Right forelimb (tissue), 1 donor: Measurements from ENCODE around the gene SHC3.

ENCODE experiments used
- DNase-seq: peaks from one replicate; pipeline ENCODE4 v3.0.0-alpha.2; 2018

The SHC3 gene

DNA sequence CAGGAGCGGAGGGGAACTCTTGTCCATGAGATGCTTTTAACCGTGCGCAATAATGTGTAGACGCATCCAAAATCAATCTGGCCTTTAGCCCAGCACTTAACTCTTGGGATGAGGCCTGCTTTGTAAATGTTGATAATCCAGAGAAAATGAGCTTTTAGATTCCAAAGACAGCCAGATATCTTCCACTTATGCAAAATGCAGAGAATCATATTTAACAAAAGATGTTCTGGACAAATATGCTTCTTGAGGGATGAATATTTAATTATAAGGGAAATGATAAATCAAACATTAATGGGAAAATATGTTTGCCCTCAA is 181.7 kb downstream of the SHC3 start:
- DNase-seq = no peak

DNA sequence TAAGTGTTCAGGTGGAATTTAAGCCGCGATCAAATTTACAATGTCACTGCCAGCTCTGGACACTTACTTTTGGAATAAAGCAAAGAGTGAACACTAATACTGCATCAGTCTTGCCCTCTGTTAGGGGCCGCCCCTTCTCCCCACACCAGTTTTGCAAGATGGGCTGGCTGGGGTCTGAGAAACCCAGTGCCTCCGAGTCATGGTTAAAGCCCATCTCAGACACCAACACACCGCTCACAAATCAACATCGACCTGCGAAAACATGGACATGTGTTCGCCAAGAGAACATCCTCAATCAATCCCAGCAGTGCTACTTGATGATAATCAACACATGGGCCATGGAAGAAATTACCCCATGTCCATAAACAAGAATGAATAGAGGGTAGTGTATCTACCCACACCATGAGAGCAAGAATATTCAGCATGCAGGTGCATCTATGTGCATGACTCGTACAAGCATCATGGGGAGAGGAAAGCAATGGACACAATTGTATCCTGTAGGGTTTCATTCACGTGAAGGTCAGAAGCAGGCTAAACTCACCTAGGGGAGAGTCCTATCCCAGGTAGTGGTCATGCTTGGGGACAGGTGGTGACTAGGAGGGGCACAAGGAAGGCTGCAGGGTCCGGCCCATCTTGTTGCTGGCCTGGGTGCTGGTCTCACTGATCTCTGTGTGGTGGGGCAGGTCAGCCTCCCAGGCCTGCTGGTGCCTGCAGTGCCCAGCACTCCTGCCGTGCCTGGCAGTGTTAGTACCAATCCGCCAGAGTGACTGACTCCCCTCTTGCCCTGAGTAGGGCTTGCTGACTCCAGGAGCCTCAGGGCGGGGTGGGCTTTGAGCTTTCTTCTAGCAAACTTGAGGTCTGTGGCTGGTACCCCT is 182.3 kb downstream of the SHC3 start:
- peak; percentile 42 for DNase-seq

DNA sequence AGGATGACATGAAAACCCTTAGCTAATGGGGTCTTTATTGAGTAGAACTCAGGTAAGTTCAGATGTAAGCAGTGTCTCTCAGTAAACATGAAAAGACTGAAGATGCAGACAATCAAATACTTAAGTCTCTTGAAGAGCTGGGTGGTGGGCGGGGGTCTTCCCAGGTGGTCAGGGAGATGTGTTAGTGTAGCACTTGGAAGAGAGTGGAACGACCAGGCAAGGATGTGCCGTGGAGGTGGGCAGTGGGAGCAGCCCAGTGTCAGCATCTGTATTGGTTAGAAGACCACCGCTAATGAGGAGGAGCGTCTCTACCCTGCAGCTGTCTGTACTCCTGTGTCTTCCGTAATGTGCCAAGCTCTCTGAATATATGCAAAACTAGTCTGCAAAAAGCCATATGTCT is 183.0 kb downstream of the SHC3 start:
- DNase-seq = peak; percentile 26

DNA sequence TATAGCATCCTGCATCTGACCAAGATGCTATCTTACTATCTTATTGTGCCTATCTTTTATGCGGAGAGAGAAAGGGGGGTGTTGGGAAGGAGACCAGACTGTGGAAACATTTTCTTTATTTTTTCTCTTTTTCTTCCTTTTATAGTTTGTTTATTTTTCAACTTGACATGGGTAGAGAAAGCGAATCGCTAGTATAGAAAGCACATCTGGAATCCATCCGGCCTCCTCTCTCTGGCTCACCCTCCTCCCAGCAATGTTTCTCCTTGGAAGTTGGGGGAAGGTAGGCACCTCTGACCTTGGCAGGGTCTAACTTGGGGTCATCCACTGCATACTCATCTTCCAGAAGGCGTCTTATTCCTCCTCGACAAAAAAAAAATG is 183.4 kb downstream of the SHC3 start:
- DNase-seq = peak; percentile 42

DNA sequence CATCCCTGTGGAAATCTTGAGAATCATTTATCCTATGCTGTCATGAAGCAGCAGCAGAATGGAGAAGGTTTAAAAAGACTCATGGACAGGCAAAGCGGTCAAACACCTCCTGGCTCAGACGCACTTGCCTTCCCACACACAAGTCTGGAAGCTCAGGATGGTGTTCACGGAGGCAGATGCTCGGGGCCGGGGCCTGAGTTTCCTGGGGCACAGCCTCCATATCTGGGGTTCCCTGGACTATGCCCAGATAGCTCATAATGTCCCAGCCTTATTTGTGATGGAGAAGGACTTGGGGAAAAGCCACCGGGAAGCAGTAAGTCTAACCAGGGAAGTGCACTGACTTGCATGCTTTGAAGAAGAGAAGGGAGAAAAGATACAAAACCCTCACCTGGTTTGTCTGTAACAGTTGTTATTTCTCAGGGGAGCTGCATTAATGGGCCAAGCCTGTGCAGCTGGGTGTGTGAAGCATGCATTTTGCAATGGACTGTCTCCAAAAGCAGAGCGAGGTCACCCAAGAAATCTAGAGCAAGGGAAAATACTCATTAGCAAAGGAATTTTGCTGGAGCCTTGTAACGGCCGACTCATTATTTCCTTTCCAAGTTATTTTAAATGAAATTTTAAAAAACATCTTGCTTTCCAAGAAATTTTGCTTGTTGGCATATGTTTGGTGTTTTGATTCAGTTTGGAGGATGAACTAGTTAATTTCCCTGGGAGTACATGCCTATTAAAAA is 184.0 kb downstream of the SHC3 start:
- peak; percentile 50 for DNase-seq

DNA sequence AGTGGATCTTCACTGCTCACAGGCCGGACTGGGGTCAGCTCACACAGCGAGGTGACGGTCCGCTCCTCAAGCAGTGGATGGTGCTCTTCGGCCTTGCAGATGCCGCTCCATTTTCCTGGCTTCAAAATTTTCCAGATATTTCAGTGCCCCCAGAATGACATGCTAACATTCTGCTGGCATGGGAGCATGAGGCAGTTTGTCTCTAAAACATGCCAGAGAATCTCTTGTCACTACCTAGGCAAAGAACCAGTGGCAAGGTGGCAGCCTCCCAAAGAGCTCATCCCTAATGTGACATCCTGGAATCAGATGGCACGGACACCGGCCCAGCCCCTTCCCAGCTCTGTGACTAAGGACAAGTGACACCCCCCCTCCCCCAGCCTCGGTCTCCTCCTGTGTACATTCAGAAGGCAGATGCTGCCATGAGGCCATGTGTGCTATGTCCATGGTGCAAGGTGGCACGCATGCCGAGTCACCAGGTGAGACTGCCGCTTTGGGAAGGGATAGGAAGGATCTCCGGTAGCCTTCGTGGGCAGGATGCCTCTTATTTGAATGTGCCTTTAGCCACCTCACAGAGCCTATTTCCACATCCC is 184.7 kb downstream of the SHC3 start:
- peak; percentile 43 for DNase-seq

DNA sequence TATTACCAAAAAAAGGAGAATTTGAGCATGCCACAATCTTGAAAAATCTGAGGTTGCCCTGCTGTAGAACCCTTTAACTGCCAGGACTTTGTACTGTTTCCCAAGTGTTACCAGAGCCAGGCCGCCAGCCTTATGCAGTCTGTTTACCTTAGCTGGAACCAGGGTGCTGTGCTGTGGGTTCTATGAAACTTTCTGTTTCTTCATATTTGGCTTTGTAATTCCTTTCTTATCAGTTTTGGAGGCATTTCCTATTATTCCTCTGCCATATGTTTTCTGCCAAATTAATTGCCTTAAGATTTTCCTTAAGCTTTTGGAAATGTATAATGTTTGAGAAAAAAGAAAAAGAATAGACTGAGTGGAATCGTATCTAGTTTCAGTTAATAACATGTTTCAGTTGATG is 185.3 kb downstream of the SHC3 start:
- DNase-seq = no peak

DNA sequence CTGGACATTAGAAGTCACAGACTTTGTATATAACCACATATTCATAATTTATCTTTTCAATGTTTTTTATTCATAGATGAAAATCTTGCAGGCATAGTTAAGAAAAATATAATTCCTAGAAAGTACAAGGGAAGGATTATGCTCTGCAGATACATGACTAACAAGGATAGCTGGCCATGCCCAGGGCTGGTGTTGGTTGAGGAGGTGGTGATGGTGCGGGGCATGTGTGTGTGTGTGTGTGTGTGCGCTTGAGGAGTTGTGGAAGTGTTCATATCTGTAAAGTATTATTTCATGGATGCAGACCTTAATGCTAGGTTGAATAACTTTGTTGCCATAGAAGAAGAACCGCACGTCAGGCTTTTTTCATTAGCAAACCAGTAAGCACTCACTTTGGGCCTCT is 186.1 kb downstream of the SHC3 start:
- DNase-seq = no peak

DNA sequence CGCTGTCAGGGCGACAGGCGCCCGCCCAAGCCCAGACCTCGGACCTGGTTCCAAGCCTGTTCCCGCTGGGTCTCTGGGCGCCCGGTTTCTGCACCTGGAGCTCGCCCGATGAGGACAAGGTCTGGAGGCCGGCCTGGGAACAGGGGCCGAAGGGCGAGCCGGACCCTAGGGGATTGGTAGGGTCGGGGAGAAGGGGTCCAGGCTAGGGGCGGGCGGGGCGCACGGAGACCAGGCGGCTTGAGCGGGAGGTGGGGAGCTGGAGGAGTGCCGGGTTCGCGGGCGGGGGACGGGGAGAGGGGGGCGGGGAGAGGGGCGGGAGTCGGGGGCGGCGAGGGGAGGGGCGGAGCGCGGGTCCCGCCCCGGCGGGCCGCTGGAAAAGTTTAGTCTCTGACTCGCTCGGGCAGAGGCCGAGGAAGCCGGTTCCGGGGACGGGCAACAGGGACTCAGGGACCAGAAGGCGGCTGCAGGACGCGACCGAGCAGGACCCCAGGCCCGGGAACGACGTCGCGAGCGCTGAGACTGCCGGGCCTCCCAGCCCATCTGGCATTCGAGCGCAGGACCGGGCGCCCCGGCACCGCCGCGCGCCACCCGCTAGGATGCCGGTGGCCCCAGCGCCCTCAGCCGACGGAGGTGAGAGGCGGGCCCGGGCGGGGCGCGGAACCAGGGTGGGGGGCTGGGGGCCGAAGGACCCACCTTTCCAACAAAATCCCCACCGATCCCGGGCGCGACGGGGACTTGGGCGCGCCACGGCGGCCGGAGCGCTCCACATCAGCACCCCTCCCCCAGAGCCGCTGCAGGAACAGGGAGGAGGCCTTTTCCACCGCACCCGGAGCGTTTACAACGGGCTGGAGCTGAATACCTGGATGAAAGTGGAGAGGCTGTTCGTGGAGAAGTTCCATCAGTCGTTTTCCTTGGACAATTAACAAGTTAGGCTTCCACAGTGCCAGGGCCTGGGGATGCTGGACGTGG is 187.3 kb downstream of the SHC3 start, which contains the start of gene S1PR3:
TSS of gene S1PR3 (plus strand) at position 403 of the 969 bp plus-strand sequence. CDS start 9,733 bp downstream, outside the sequence.
- peak; percentile 88 for DNase-seq

DNA sequence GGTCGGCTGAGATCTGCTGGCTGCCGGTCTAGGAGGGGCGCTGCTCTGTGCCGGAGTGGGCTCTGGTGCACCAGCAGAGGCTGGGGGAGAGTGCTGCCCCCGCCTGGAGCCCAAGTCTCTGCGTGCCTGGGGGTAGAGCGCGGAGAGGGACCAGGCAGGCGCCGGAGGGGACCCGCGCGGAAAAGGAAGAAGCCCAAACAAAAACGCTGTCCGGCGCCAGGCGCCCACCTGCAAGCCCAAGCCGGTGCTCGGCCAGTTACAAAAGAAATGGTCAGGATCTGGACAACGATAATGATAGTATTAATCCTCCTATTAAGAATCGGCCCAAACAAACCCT is 187.9 kb downstream of the SHC3 start:
- no peak for DNase-seq

DNA sequence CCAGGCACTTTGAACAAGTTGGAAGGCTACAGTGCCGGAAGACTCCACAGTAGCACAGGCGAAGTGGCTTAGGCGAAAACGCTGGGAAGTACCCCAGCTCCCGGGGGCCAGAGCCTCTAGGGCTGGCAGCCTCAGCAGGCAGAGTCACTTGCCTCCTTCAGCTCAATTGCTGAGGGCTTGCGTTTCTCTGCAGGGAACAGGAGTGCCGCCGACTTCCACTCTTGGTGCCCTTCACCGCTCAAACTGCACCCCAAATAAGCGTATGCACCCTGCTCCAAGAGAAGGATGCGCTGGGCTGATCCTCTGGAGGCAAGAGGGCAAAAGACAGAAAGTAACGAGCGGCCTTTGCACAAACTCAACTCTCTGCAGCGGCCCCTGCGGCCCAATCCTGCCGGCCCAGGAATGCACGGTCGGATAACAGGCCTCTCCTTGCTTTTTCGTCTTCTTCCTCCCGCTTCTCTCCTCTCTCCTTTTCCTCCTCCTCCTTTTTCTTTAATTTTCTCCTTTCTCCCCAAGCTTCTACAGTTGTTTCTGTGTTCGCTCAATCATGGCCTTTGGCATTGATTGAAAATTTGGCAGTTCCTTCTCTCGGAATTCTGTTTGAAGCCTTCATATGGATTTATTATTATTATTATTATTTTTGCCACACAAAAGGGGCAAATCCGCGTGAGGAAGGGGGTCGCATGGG is 188.4 kb downstream of the SHC3 start:
- DNase-seq = peak; percentile 51

DNA sequence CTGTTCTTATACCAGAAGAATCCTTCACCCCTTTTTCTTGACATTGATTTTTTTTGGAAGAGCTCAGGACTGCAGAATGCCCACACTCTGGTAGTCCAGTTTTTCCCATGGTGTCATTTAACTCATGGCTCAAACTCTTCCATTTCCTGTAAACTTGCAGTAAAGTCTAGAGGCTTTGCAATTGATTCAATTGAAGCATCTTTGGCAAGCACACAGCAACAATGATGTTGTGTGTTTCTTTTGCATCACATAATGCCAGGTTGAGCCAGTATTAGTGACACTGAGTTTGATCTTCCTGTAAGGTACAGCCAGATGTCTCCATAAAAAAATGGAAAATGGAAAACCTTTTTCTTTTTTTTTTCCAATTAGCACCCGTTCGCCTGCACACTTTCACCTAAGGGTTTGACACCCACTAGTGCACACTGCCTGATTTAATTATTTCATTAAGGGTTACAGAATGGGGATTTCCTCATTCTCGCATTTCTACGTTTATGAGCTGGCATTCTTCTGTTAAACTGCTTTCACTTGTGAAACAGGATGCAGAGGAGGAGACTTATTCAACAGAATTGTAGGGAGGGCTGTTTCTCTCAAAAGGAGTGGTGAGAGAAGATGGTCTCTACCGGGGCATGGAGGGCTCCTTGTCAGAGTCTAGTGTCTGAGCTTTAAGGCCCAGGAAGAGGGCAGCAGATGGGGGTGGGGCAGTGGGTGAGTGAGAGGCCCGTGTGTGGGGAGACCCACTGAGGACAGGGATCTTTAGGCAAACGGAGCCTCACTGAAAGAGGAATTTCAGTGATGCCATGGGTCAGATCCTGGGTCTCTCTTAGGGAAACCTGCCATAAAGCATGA is 189.6 kb downstream of the SHC3 start:
- peak; percentile 38 for DNase-seq

DNA sequence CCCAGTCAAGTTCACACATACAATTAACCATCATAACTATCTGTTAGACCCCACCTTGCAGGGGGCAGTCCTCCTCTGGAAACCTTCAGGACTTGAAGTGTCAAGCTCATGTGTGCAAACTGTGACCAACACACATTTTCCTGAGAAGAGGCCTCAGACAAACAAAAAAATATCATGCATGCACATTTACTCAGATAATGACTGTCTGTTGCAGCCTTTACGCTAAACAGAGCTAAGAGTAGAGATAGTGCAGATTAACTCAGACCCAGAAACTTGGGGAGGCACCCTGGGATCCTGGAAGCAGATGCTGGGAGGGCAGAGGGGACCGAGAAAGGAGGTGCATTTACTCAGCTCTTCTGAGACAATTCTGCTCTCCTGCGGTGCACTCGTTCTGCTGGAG is 191.0 kb downstream of the SHC3 start:
- no peak for DNase-seq

GRCh38 chr9:88986776-88987175 is 191.8 kb downstream of the SHC3 start:
- no peak for DNase-seq

DNA sequence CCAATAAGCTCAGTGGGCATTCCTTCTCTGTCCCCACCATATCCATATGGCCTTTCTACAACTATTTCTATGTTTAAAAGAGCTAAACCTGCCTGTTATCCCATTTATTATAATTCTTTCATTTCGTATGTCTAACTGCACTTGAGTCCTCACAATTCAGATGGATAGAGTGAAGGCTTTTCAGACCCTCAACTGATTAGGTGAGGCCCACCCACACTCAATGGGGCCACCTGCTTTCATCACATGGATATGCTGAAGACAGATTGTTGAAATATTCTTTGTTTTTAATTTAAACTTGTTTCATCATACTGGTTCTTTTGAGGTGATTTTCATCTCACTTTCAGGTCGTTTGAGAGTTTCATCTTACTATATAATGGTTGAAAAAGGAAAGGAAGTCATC is 193.0 kb downstream of the SHC3 start:
- no peak for DNase-seq

DNA sequence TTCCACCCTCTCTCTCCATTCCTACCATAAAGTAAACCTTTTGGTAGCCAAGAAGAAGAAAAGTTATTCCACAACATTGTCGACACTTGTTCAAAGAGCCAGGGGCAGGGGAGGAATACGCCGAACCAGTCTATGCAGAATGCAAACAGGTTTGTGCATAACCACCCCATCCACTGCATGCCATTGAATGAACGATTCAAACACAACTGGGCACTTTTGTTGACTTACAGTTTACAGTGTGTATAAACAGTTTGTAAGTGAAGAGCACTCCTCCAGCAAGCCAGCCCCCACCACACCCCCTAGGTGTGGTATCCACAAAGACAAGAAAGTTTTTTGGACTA is 194.1 kb downstream of the SHC3 start:
- DNase-seq = no peak

- no peak for DNase-seq
Observed at GRCh38 chr9:88983865-88984542, 194.6 kb downstream of the SHC3 start.

DNA sequence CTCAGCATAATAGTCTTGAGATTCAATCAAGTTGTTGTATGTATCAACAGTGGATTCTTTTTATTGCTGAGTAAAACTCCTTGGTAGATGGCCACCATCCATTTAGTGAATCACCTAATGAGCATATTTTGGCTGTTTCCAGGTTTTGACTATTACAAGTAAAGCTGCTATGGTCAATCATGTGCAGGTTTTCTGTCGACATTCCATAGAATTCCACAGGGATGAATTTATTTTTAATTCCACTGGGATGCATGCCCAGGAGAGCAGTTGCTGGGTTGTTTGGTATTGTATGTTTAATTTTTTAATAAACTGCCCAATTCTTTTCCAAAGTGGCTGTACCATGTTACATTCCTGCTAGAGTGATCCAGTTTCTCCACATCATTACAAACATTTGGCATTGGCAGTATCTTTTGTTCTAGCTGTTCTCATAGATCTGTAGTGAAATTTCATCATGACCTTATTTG is 197.8 kb downstream of the SHC3 start:
- no peak for DNase-seq

DNA sequence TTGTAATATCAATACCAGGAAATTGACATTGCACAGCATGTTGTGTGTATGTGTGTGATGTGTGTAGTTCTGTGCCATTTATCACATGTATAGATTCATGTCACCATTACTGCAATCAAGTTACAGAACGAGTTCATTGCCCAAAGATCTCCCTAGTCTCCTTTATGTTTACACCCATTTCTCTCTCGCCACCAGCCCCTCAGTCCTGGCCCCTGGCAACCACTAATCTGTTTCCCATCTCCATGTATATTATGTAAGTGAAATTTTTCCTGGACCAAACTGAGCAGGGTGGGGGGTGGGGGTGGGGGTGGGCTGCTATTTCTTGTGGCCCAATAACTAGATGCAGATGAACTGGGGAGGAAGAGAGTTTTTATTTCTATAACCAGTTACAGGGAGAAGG is 198.8 kb downstream of the SHC3 start:
- no peak for DNase-seq

GRCh38 chr9:88979021-88979420 is 199.6 kb downstream of the SHC3 start:
- peak; percentile 19 for DNase-seq

DNA sequence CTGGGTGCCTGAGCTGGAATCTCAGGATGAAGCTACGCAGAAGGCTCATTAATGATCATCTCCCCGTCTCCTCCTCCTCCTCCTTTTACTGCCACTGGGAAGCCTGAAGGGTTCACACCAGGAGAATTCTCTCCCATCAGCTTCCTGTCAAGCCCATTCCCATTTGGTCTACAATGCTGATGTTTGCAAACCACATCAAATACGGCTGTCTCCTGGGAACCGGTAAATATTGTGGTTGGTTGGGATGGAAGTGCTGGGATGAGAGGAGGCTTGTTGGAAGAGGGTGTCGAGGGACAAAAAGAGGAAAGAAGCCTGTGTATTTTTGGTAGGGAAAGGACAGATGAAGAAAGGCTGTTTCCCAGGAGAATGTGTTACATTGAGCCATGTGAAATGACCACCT is 200.6 kb downstream of the SHC3 start:
- peak; percentile 23 for DNase-seq
